Hepatocyte (in vitro differentiated cells): ENCODE measurements around the gene RTF1.
A peak's percentile ranks its signal among the peaks of the same experiment; 100 is the strongest.

ENCODE experiments used
- CTCF ChIP-seq: fragments of 200-600 bp; sonication (generic); IDR thresholded peaks from 2 replicates; pipeline ENCODE4 v1.5.1; 2016; ENCODE audit warnings: antibody characterized with exemption, mild to moderate bottlenecking; ENCODE audit not compliant: poor library complexity
- EZH2 ChIP-seq: fragments of 200-600 bp; sonication (generic); IDR thresholded peaks from 2 replicates; pipeline ENCODE4 v1.6.1; 2016; ENCODE audit warnings: antibody characterized with exemption, mild to moderate bottlenecking, borderline replicate concordance

GRCh38 chr15:41512940-41513505, 96.1 kb downstream of the RTF1 start:
- TF ChIP-seq CTCF (no peak), EZH2 (peak; percentile 80)
